HG02973 (cell line): ENCODE data around the gene AMTN.
"Not testable (repeated sequence)": the region's sequence is repeated elsewhere in the genome, so short reads cannot be mapped to it uniquely, and the experiment has no call there.

ENCODE experiments used
- ATAC-seq: cut with Tn5 transposase; IDR thresholded peaks from one replicate; pipeline ENCODE4 v1.9.1; 2021; ENCODE audit warnings: moderate library complexity; ENCODE audit not compliant: unreplicated experiment

AMTN gene

GRCh38 chr4:70518269-70518668 is at the start of gene AMTN:
Gene AMTN (plus strand): TSS chr4:70518569. CDS start chr4:70518778, 209 bp downstream.
- ATAC-seq, result no peak

- no peak for ATAC-seq
Measured at GRCh38 chr4:70471897-70472296, 46.5 kb upstream of the AMTN start, which contains the start of gene MUC7. Gene MUC7 (plus strand): TSS chr4:70472197. CDS start chr4:70474022, 1,825 bp downstream.

- no peak for ATAC-seq
Measured at GRCh38 chr4:70473679-70474078, 44.7 kb upstream of the AMTN start.

- no peak for ATAC-seq
Measured at GRCh38 chr4:70488748-70489147, 29.6 kb upstream of the AMTN start.

- ATAC-seq, result no peak
Measured at GRCh38 chr4:70496231-70496630, 22.1 kb upstream of the AMTN start.

- not testable (repeated sequence) for ATAC-seq
Measured at GRCh38 chr4:70501838-70502237, 16.5 kb upstream of the AMTN start.

- no peak for ATAC-seq
Measured at GRCh38 chr4:70504733-70505132, 13.6 kb upstream of the AMTN start.

- ATAC-seq, result peak; percentile 93
Measured at GRCh38 chr4:70505151-70505748, 13.1 kb upstream of the AMTN start.

GRCh38 chr4:70508801-70509200 is 9.6 kb upstream of the AMTN start:
- no peak for ATAC-seq

GRCh38 chr4:70511365-70511764 is 7.0 kb upstream of the AMTN start:
- no peak for ATAC-seq

GRCh38 chr4:70515367-70516250 is 2.8 kb upstream of the AMTN start:
- ATAC-seq, result no peak

- no peak for ATAC-seq
Measured at GRCh38 chr4:70518716-70519115, 347 bp downstream of the AMTN start.

GRCh38 chr4:70522626-70523025 is 4.3 kb downstream of the AMTN start:
- ATAC-seq, result no peak

- no peak for ATAC-seq
Measured at GRCh38 chr4:70530997-70531396, 12.6 kb downstream of the AMTN start.

- peak; percentile 89 for ATAC-seq
Measured at GRCh38 chr4:70531981-70532380, 13.6 kb downstream of the AMTN start.

GRCh38 chr4:70533211-70533610 is 14.8 kb downstream of the AMTN start:
- no peak for ATAC-seq

- no peak for ATAC-seq
Measured at GRCh38 chr4:70533791-70534190, 15.4 kb downstream of the AMTN start.

GRCh38 chr4:70534886-70535285 is 16.5 kb downstream of the AMTN start:
- not testable (repeated sequence) for ATAC-seq

- ATAC-seq, result no peak
Measured at GRCh38 chr4:70538869-70539268, 20.5 kb downstream of the AMTN start.

- ATAC-seq, result peak; percentile 71
Measured at GRCh38 chr4:70544279-70544868, 26.0 kb downstream of the AMTN start.

- no peak for ATAC-seq
Measured at GRCh38 chr4:70556856-70557255, 38.5 kb downstream of the AMTN start.
